ENCODE data around the gene SLCO2A1. TPM values are rescaled to one million over a fixed set of nuclear protein-coding genes. Genes with fewer than 3 reads are reported as not detected.

Gene SLCO2A1
- total RNA-seq, 1 donor: under 0.01 TPM

GRCh38 chr3:133979553-133979952, 50.2 kb downstream of the SLCO2A1 start:
- H3K4me3 ChIP-seq (ENCODE audit: low read depth, low read length): no peak overlapping the region
- no peak for DNase-seq (ENCODE audit: low read depth)
- TF ChIP-seq CTCF (IDR thresholded peaks at IDR 0.05; ENCODE audit: insufficient read depth, low read length): no peak

GRCh38 chr3:133977568-133977967, 52.2 kb downstream of the SLCO2A1 start:
- TF ChIP-seq CTCF (IDR thresholded peaks at IDR 0.05; ENCODE audit: insufficient read depth, low read length): no peak
- DNase-seq (ENCODE audit: low read depth): no peak
- H3K4me3 ChIP-seq (ENCODE audit: low read depth, low read length): no peak overlapping the region

GRCh38 chr3:133973249-133973980, 56.3 kb downstream of the SLCO2A1 start:
- no peak overlapping the region for H3K4me3 ChIP-seq (ENCODE audit: low read depth, low read length)
- peak; percentile 22 for DNase-seq (ENCODE audit: low read depth)
- TF ChIP-seq CTCF (IDR thresholded peaks at IDR 0.05; ENCODE audit: insufficient read depth, low read length): no peak

- no peak for DNase-seq (ENCODE audit: low read depth)
- H3K4me3 ChIP-seq (ENCODE audit: low read depth, low read length): no peak overlapping the region
- no peak for TF ChIP-seq CTCF (IDR thresholded peaks at IDR 0.05; ENCODE audit: insufficient read depth, low read length)
Observed at GRCh38 chr3:133972156-133972555, 57.6 kb downstream of the SLCO2A1 start.

- no peak for DNase-seq (ENCODE audit: low read depth)
- TF ChIP-seq CTCF (IDR thresholded peaks at IDR 0.05; ENCODE audit: insufficient read depth, low read length): no peak
Observed at GRCh38 chr3:133970916-133971315, 58.8 kb downstream of the SLCO2A1 start.

GRCh38 chr3:133970339-133970738, 59.4 kb downstream of the SLCO2A1 start:
- DNase-seq (ENCODE audit: low read depth): no peak
- no peak overlapping the region for H3K4me3 ChIP-seq (ENCODE audit: low read depth, low read length)
- no peak for TF ChIP-seq CTCF (IDR thresholded peaks at IDR 0.05; ENCODE audit: insufficient read depth, low read length)

More at GRCh38 chr3:133970916-133971315, 58.8 kb downstream of the SLCO2A1 start:
- no peak overlapping the region for H3K4me3 ChIP-seq (ENCODE audit: low read depth, low read length)
